SK-N-MC (cell line): ENCODE results near the gene LOXL4.

Experiments
- EZH2 ChIP-seq: fragments of 200-600 bp; sonication (generic); IDR thresholded peaks from one replicate; pipeline ENCODE4 v1.6.1; 2017; ENCODE audit warnings: antibody characterized with exemption
- FOXP2 ChIP-seq: optimal IDR thresholded peaks from 2 replicates; pipeline ENCODE3; 2011; ENCODE audit warnings: mild to moderate bottlenecking, moderate library complexity; ENCODE audit not compliant: insufficient read depth; ENCODE audit errors: extremely low read length, control extremely low read depth
- POLR2AphosphoS5 ChIP-seq: IDR thresholded peaks from 2 replicates; pipeline ENCODE4 v1.6.1; 2012; ENCODE audit warnings: mild to moderate bottlenecking, low read depth, low read length, borderline replicate concordance

DNA sequence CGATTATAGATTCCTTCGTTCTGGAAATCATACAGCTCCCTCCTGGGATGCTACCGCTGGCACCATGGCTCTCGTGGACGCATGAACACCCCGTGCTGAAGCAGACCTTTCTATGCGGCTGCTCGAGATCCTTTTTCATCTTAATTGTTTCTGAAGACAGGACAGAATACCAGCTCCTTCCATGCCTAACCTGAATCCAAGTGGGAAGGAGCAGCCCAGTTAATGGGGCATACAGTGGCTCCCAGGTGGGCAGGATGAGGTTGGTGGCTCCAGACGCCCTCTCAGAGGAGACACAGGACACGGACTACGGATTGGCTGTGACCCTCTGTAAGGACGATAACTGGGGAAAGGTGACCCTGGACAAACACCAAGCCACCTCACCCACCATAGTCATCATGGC, 18.4 kb upstream of the LOXL4 start:
- no peak for TF ChIP-seq EZH2
- no peak for TF ChIP-seq POLR2AphosphoS5
- no peak for TF ChIP-seq FOXP2
